ENCODE results near the gene FOXA2. TPM values are rescaled to one million over a fixed set of nuclear protein-coding genes. Genes with fewer than 3 reads are reported as not detected.

The FOXA2 gene
- total and polyA plus RNA-seq, 2 experiments from 2014 or later: 0.24 TPM; not detected in 1

DNA sequence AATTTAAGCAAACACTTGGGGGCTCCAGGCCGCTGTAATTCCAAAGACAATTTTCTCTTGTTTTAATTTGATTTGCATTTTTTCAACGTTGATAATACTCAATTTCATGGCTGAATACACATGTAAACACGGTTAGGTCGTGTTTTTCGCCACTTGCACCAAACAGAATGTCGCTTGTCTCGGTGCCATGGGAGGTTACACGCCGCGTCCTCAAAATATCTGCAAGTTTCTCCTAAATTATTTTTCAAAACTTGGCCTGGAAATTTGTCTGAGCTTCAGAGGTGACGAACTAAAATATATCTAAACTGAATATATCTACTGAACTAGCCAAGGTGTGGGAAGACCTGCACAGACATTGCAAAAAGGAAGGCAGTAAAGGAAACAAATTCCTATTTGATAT lies 15.0 kb downstream of the FOXA2 start:
- Histone ChIP-seq H3K9me3 (ENCODE audit: low read depth) (no peaks in the 10 kb centered on the region), H3K4me1 (ENCODE audit: low read depth) (no peaks in the 10 kb centered on the region), H3K27me3 (peaks cover 100% of the 10 kb centered on the region), H3K4me3 (no peak overlapping the region), H3K27ac (no peak overlapping the region), H3K36me3 (no peaks in the 10 kb centered on the region)
- TF ChIP-seq, protein P1, sequence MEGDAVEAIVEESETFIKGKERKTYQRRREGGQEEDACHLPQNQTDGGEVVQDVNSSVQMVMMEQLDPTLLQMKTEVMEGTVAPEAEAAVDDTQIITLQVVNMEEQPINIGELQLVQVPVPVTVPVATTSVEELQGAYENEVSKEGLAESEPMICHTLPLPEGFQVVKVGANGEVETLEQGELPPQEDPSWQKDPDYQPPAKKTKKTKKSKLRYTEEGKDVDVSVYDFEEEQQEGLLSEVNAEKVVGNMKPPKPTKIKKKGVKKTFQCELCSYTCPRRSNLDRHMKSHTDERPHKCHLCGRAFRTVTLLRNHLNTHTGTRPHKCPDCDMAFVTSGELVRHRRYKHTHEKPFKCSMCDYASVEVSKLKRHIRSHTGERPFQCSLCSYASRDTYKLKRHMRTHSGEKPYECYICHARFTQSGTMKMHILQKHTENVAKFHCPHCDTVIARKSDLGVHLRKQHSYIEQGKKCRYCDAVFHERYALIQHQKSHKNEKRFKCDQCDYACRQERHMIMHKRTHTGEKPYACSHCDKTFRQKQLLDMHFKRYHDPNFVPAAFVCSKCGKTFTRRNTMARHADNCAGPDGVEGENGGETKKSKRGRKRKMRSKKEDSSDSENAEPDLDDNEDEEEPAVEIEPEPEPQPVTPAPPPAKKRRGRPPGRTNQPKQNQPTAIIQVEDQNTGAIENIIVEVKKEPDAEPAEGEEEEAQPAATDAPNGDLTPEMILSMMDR (IDR thresholded peaks at IDR 0.05; ENCODE audit: low read depth, low read length): no peak
- DNase-seq (ENCODE audit: low read depth in 1 of 2, low spot score in 1 of 2): no peak

DNA sequence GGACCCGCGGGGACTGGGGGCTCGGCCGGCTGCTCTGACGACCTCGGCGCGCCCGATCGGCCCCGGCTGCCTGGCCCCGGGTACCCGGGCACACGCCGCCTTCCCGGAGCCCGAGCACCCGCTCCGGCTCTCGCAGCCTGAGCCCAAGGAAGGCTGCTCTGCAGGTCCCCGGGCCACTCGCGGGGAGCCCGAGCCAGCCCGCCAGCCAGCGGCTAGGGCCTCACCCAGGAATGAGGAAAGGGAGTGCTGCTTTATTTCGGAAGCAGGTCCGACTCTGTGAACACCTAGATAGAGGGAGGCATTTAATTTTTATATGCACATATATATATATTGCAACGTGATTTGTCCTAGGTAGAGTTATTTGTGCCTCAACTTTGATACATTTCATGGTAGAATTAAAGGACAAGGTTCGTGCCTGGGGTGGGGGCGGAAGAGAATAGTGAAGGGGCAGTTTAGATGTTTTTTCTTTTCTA lies 15.5 kb downstream of the FOXA2 start:
- Histone ChIP-seq H3K9me3 (ENCODE audit: low read depth) (no peaks in the 10 kb centered on the region), H3K4me1 (ENCODE audit: low read depth) (no peaks in the 10 kb centered on the region), H3K27ac (no peak overlapping the region), H3K27me3 (peaks cover 100% of the 10 kb centered on the region), H3K4me3 (no peak overlapping the region), H3K36me3 (no peaks in the 10 kb centered on the region)
- no peak for DNase-seq (ENCODE audit: low read depth in 1 of 2, low spot score in 1 of 2)
- TF ChIP-seq, protein P1 (IDR thresholded peaks at IDR 0.05; ENCODE audit: low read depth, low read length): no peak

DNA sequence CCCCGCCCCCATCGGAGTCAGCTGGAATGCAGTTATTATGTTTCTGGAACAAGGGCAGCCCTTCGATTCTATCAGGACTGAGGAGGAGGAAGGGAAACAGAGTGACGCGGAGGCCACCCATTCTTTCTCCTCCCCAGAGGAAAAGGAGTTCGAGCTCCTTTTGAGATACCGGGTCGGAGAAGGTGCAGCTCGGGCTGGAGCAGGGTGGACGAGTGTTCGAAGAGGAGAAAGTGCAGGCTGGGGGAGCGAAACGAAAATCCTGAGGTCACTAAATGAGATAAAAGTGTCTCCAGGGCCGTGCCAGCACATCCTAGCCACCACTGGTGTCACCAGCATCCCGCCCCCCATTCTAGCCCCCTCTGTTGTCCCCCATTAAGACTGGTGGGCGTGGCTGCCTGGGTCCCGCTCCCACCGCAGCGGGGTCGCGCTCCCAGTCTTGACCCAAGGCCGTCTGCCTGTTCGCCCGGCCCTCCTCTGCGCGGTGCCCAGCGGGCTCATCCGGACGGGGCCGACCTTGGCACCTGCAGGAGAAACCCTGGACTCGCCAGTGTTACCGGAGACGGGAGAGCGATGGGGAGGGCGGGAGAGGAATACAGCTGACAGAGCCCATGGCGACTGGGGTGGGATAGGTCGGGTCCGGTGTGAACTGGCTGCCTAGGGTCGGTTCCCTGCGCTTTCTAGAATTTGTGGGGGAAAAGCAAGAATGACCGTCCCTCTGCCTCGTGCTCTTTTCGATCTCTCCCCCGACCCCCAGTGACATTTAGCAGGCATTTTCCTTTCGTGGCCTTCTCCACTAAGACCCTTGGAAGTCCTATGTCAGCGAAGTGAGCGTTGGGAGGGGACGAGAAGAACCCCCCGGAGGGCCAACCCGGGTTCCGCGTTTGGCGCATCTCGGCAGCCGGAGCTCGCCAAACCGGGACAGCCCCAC lies 16.2 kb downstream of the FOXA2 start:
- Histone ChIP-seq H3K4me3 (no peak overlapping the region), H3K27me3 (peaks cover 100% of the 10 kb centered on the region), H3K9me3 (ENCODE audit: low read depth) (no peaks in the 10 kb centered on the region), H3K36me3 (no peaks in the 10 kb centered on the region), H3K4me1 (ENCODE audit: low read depth) (no peaks in the 10 kb centered on the region), H3K27ac (no peak overlapping the region)
- DNase-seq (ENCODE audit: low read depth in 1 of 2, low spot score in 1 of 2): no peak
- TF ChIP-seq, protein P1 (IDR thresholded peaks at IDR 0.05; ENCODE audit: low read depth, low read length): no peak

DNA sequence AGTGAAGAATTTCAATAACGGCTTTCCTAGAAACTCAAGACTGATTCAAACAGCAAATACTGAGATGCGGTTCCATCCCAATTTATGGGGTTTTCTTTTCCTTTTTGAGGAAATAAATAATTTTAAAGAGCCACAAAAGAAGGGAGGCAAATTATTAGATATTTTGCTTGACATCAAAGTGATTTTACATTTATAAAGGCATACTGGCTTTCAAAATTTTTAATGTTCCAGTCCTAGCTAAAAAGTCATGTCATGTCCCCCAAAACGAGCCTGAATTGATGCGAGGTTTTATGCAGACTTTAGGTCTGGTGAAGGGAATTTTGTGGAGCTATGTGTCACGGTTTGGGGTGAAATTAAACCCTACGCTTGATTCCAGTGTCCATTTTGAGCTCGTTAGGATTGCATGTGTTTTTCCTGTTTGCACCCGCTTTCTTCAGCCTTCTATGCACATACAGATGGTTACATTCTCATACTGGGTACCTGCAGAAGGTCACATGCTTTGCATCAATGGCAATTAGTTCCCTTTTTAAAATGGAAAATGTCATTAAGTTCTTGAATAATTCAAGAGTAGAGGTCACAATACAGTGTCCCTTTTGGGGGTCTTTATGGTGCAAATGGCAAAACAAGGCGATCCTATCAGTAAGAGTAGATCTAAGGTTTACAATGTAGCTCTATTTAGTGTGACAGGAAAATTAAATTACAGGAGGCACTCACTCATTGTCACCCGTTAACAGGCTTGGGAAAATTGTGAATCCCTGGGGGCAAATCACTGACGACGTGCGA lies 17.3 kb downstream of the FOXA2 start:
- TF ChIP-seq, protein P1 (IDR thresholded peaks at IDR 0.05; ENCODE audit: low read depth, low read length): no peak
- Histone ChIP-seq H3K9me3 (ENCODE audit: low read depth) (no peaks in the 10 kb centered on the region), H3K36me3 (no peaks in the 10 kb centered on the region), H3K27ac (no peak overlapping the region), H3K27me3 (peaks cover 100% of the 10 kb centered on the region), H3K4me3 (no peak overlapping the region), H3K4me1 (ENCODE audit: low read depth) (no peaks in the 10 kb centered on the region)
- DNase-seq (ENCODE audit: low read depth in 1 of 2, low spot score in 1 of 2): no peak

DNA sequence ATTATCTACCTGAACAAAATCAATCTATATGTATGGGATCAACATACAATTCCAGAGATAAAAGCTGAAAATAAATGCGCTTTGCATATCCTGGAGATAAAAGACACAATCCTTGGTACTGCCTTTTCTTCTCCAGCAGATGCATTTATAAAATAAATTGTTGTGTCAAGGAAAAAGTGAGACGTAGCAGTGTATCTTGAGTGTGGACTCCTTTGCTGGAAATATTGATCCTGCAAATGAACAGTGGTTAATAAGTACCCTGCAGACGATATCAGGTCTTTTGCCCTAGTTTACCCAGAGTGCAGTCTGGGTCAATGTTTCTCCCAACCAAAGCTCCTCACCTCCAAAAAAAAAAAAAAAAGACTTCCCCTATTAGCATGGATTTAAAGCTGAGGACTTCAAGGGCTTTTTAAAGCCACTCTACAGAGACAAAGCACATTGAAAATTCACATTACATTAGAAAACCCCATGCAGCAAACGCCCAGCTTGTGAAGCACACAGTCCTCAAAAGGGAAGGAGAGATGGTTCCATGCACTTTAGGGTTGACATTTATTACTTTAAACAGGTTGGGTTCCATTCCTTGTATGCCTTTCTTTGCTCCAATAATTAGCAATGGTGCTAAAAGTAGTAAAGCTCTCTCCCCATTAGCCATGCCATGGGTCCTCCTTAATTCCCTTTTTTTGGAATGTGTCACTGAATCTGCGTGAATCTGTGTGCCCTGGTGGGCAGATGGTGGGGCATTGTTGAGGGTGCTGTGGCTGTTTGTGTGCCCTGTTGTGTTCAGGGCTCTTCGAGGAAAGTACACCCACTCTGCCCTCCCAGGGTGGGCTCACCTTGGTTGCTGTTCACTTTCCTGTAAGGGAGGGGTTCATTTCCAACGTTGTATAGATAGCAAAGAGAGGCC lies 21.1 kb downstream of the FOXA2 start:
- H3K27ac ChIP-seq: no peak overlapping the region
- no peak overlapping the region for H3K4me3 ChIP-seq
- no peaks in the 10 kb centered on the region for H3K4me1 ChIP-seq (ENCODE audit: low read depth)
- peaks cover 100% of the 10 kb centered on the region for H3K27me3 ChIP-seq
- no peak for DNase-seq (ENCODE audit: low read depth in 1 of 2, low spot score in 1 of 2)
- no peaks in the 10 kb centered on the region for H3K9me3 ChIP-seq (ENCODE audit: low read depth)
- TF ChIP-seq, protein P1 (IDR thresholded peaks at IDR 0.05; ENCODE audit: low read depth, low read length): no peak
- no peaks in the 10 kb centered on the region for H3K36me3 ChIP-seq

Data from cardiac muscle cell (in vitro differentiated cells and primary cell).